Measurements from ENCODE around the gene TBC1D8. TPM values are rescaled to one million over a fixed set of nuclear protein-coding genes. Genes with fewer than 3 reads are reported as not detected.

The TBC1D8 gene
- total RNA-seq, 1 experiment from 2014 or later, result 139 TPM

GRCh38 chr2:101080211-101081068 is 70.7 kb downstream of the TBC1D8 start:
- Histone ChIP-seq H3K27ac (ENCODE audit: low read length) (peak overlapping the region; percentile 56), H3K4me3 (ENCODE audit: low read depth in 2 of 2, low read length in 2 of 2) (no peak overlapping the region), H3K27me3 (ENCODE audit: control insufficient read depth, insufficient read depth, low read length) (no peaks in the 10 kb centered on the region), H3K4me1 (ENCODE audit: control insufficient read depth, insufficient read depth, low read length) (peaks cover 54% of the 10 kb centered on the region), H3K36me3 (ENCODE audit: control insufficient read depth, insufficient read depth, low read length) (peaks cover 5% of the 10 kb centered on the region; the same call in 1 of the 2 replicates), H3K9me3 (ENCODE audit: control insufficient read depth, insufficient read depth, low read depth, low read length) (no peaks in the 10 kb centered on the region; the same call in 1 of the 2 replicates)
- no peak for DNase-seq (ENCODE audit: low read depth, low spot score)
- ATAC-seq, result no peak
- intact Hi-C loops (cut with micrococcal nuclease; ENCODE audit: unreplicated experiment), result no loop called here
- TSS peak; percentile 0 for BruUV-seq (replicated peaks)
- no peak for TF ChIP-seq TCF7L2 (IDR thresholded peaks at IDR 0.05; ENCODE audit: low read depth, low read length)
- no peak for TF ChIP-seq REST (IDR thresholded peaks at IDR 0.05; ENCODE audit: insufficient read depth in 1 of 2, low read depth in 2 of 2, low read length in 1 of 2)
- TF ChIP-seq POLR2AphosphoS5 (IDR thresholded peaks at IDR 0.05; ENCODE audit: low read depth, low read length), result no peak
- TF ChIP-seq CTCF (IDR thresholded peaks at IDR 0.05), result no peak
- no peak for TF ChIP-seq SIN3A (IDR thresholded peaks at IDR 0.05; ENCODE audit: borderline replicate concordance, insufficient read depth, low read depth, low read length)
- in situ Hi-C loops (cut with HindIII; ENCODE audit: low pct_unique_long_range_greater_than_20kb, low sequenced_read_pairs), result no loop called here
- ChIA-PET CTCF (interaction anchor here (0.6 kb wide), 1 partner anchor 72 kb away, joined by 8 read pairs; no protein-coding TSS in a partner anchor), POLR2A (interaction anchor here (0.7 kb wide), 1 partner anchor 375 kb away, joined by 10 read pairs; no protein-coding TSS in a partner anchor)

GRCh38 chr2:101076581-101076980 is 74.6 kb downstream of the TBC1D8 start:
- ChIA-PET CTCF (no interaction called here), POLR2A (no interaction called here)
- no TSS peak for BruUV-seq (replicated peaks)
- Histone ChIP-seq H3K4me3 (ENCODE audit: low read depth in 2 of 2, low read length in 2 of 2) (no peak overlapping the region), H3K27me3 (ENCODE audit: control insufficient read depth, insufficient read depth, low read length) (no peaks in the 10 kb centered on the region), H3K27ac (ENCODE audit: low read length) (peak overlapping the region; percentile 80), H3K4me1 (ENCODE audit: control insufficient read depth, insufficient read depth, low read length) (peaks cover 52% of the 10 kb centered on the region), H3K9me3 (ENCODE audit: control insufficient read depth, insufficient read depth, low read depth, low read length) (no peaks in the 10 kb centered on the region; the same call in 1 of the 2 replicates), H3K36me3 (ENCODE audit: control insufficient read depth, insufficient read depth, low read length) (no peaks in the 10 kb centered on the region)
- DNase-seq (ENCODE audit: low read depth, low spot score), result no peak
- peak; percentile 37; the same call in 1 of the 2 replicates for ATAC-seq
- intact Hi-C loops (cut with micrococcal nuclease; ENCODE audit: unreplicated experiment) (no loop called here), in situ Hi-C loops (cut with HindIII; ENCODE audit: low pct_unique_long_range_greater_than_20kb, low sequenced_read_pairs) (no loop called here)
- TF ChIP-seq REST (IDR thresholded peaks at IDR 0.05; ENCODE audit: insufficient read depth in 1 of 2, low read depth in 2 of 2, low read length in 1 of 2) (no peak), POLR2AphosphoS5 (IDR thresholded peaks at IDR 0.05; ENCODE audit: low read depth, low read length) (peak; percentile 32; the same call in 1 of the 2 replicates), TCF7L2 (IDR thresholded peaks at IDR 0.05; ENCODE audit: low read depth, low read length) (no peak), CTCF (IDR thresholded peaks at IDR 0.05) (no peak), SIN3A (IDR thresholded peaks at IDR 0.05; ENCODE audit: borderline replicate concordance, insufficient read depth, low read depth, low read length) (no peak)

Measured in Panc1 (cell line).